HepG2 (cell line): Measurements from ENCODE around the gene GABBR2. TPM values are rescaled to one million over a fixed set of nuclear protein-coding genes. Genes with fewer than 3 reads are reported as not detected.

Experiments
- ATAC-seq: fragments of 200-7000 bp; cut with Tn5 transposase; 3 replicates; pipeline ENCODE4 v1.9.1; 2020; ENCODE audit warnings: mild to moderate bottlenecking, moderate library complexity
- BruUV-seq: library from RNA; stranded (reverse); fragments of 400-500 nt; replicated peaks from 2 replicates; lab custom pipeline; 2021; lab: Mats Ljungman, UMichigan
- CTCF ChIA-PET: fragments of 300-600 bp; formaldehyde crosslinking; extraction: SDS; loops from one replicate; lab custom pipeline; 2021; ENCODE audit warnings: low total read pairs, inconsistent platforms, low intra/inter-chr PET ratio; lab: Yijun Ruan, JAX
- POLR2A ChIA-PET: fragments of 350-600 bp; sonication (Branson Sonifier 250); formaldehyde crosslinking; loops from one replicate; lab custom pipeline; 2020; ENCODE audit warnings: antibody characterized with exemption, inconsistent platforms; lab: Yijun Ruan, JAX
- DNase-seq: peaks from one replicate; pipeline ENCODE4 v3.0.0-alpha.2; 2015; ENCODE audit warnings: low spot score
- FAIRE-seq: peaks from 3 replicates; lab custom pipeline; 2011; peaks lifted over from hg19 to GRCh38; lab: Jason Lieb, UNC
- H2AFZ ChIP-seq: one replicate; pipeline ENCODE4 v1.6.1; 2011; ENCODE audit warnings: low read length, inconsistent platforms
- H3K27ac ChIP-seq: fragments of 300-600 bp; 3 replicates; pipeline ENCODE4 v1.8.0; 2011; ENCODE audit warnings: mixed run types, mild to moderate bottlenecking, mixed read lengths, low read length, inconsistent platforms; ENCODE audit not compliant: insufficient read depth; ENCODE audit errors: extremely low read length
- H3K27me3 ChIP-seq, 2 experiments: fragments of 200-600 bp in 1 of 2; 2 replicates in 1 of 2; 3 replicates in 1 of 2; pipeline versions ENCODE4 v1.6.0 to v1.8.0; 2011; ENCODE audit warnings: low read length in 2 of 2, mild to moderate bottlenecking in 2 of 2, moderate library complexity in 2 of 2, inconsistent platforms in 1 of 2; ENCODE audit not compliant: insufficient read depth in 2 of 2, control insufficient read depth in 1 of 2
- H3K36me3 ChIP-seq, 2 experiments: fragments of 200-600 bp in 1 of 2; replicated peaks in 1 of 2; 2 replicates in 1 of 2; 3 replicates in 1 of 2; pipeline versions ENCODE4 v1.5.1 to v1.8.0; 2011; ENCODE audit warnings: low read length in 2 of 2, inconsistent platforms in 1 of 2; ENCODE audit not compliant: insufficient read depth in 2 of 2, control insufficient read depth in 1 of 2
- H3K4me1 ChIP-seq: 2 replicates; pipeline ENCODE4 v1.5.1; 2012; ENCODE audit warnings: low read length, inconsistent platforms; ENCODE audit not compliant: insufficient read depth
- H3K4me2 ChIP-seq: 2 replicates; pipeline ENCODE4 v1.6.0; 2011; ENCODE audit warnings: low read depth, low read length, inconsistent platforms
- H3K4me3 ChIP-seq, 3 experiments: fragments of 200-600 bp in 1 of 3; sonication (generic), shearing (Covaris generic) in 1 of 3; replicated peaks in 1 of 3; 2 replicates each; pipeline ENCODE4 v1.5.1; 2011 to 2016; ENCODE audit warnings: low read length in 3 of 3, inconsistent platforms in 2 of 3, low read depth in 2 of 3, mild to moderate bottlenecking in 2 of 3, control low read depth in 1 of 3, mixed read lengths in 1 of 3; ENCODE audit not compliant: insufficient read depth in 1 of 3
- H3K79me2 ChIP-seq: one replicate; pipeline ENCODE4 v1.6.1; 2011; ENCODE audit warnings: low read length, inconsistent platforms; ENCODE audit not compliant: insufficient read depth
- H3K9ac ChIP-seq: 2 replicates; pipeline ENCODE4 v1.6.0; 2011; ENCODE audit warnings: mild to moderate bottlenecking, low read depth, low read length, inconsistent platforms; ENCODE audit not compliant: insufficient read depth
- H3K9me3 ChIP-seq: 2 replicates; pipeline ENCODE4 v1.5.1; 2012; ENCODE audit warnings: mild to moderate bottlenecking, low read length
- H4K20me1 ChIP-seq: 2 replicates; pipeline ENCODE4 v1.6.0; 2011; ENCODE audit warnings: inconsistent platforms, mild to moderate bottlenecking, low read length, moderate library complexity; ENCODE audit not compliant: insufficient read depth
- FOXK2 ChIP-seq: fragments of 450-650 bp; IDR thresholded peaks from 2 replicates; pipeline ENCODE4 v1.6.1; 2016
- HES4 ChIP-seq: sonication (generic); formaldehyde crosslinking; IDR thresholded peaks from 2 replicates; pipeline ENCODE4 v1.9.0; 2021; ENCODE audit warnings: mild to moderate bottlenecking, missing genetic modification reagents, borderline replicate concordance
- MBNL3 ChIP-seq: fragments of 250-450 bp; sonication (Bioruptor Pico); conservative IDR thresholded peaks from 2 replicates; pipeline ENCODE4 v1.8.0; 2022; ENCODE audit warnings: mild to moderate bottlenecking, inconsistent platforms
- NONO ChIP-seq, 2 experiments: fragments of 450-650 bp in 1 of 2; sonication (generic) in 1 of 2; formaldehyde crosslinking in 1 of 2; IDR thresholded peaks in 1 of 2; conservative IDR thresholded peaks in 1 of 2; 2 replicates each; pipeline versions ENCODE4 v1.6.1 to v1.8.0; 2017 to 2022; ENCODE audit warnings: mild to moderate bottlenecking in 1 of 2, missing genetic modification reagents in 1 of 2, moderate library complexity in 1 of 2
- PAF1 ChIP-seq: IDR thresholded peaks from 2 replicates; pipeline ENCODE4 v1.6.1; 2016; ENCODE audit warnings: missing genetic modification reagents, missing compliant biosample characterization
- SAP130 ChIP-seq: IDR thresholded peaks from 2 replicates; pipeline ENCODE4 v1.6.1; 2016; ENCODE audit warnings: low read depth
- TEAD2 ChIP-seq: sonication (generic); formaldehyde crosslinking; IDR thresholded peaks from 2 replicates; pipeline ENCODE4 v1.9.0; 2021; ENCODE audit warnings: missing genetic modification reagents
- ZNF207 ChIP-seq: fragments of 450-650 bp; IDR thresholded peaks from 2 replicates; pipeline ENCODE4 v1.6.1; 2016; ENCODE audit warnings: antibody characterized with exemption, borderline replicate concordance
- ZNF614 ChIP-seq: IDR thresholded peaks from 2 replicates; pipeline ENCODE4 v1.6.1; 2018; ENCODE audit warnings: missing biosample characterization, missing genetic modification reagents, inconsistent platforms, borderline replicate concordance
- WGBS: methylation state at CpG from one replicate; pipeline ENCODE4 v1.1.6; 2017; ENCODE audit warnings: low lambda C conversion rate; 5-methylcytosine and 5-hydroxymethylcytosine counted together
- in situ Hi-C: cut with HindIII; loops from 2 replicates; pipeline ENCODE4 v1.10.0; 2017; ENCODE audit warnings: low pct_unique_long_range_greater_than_20kb; ENCODE audit not compliant: extremely low pct_ligation_motif_present
- intact Hi-C: fragments of 100-400 bp; cut with micrococcal nuclease; formaldehyde crosslinking; loops from one replicate; pipeline ENCODE4 v1.10.0; 2022; ENCODE audit not compliant: unreplicated experiment
- polyA plus RNA-seq, 8 experiments: library from polyadenylated mRNA; depleted of rRNA in 3 of 8; stranded (reverse) in 7 of 8; unstranded in 1 of 8; fragments of >200 nt; fragmentation: Illumina TruSeq in 4 of 8; extraction: Trizol in 4 of 8; gene quantifications; 2 replicates each; pipeline versions ENCODE4 v1.2.1 to v1.2.3, GENCODE V29; 2011 to 2016; ENCODE audit warnings: low read depth in 4 of 8, missing spikeins in 1 of 8, mixed read lengths in 1 of 8; ENCODE audit not compliant: insufficient read depth in 1 of 8
- total RNA-seq, 5 experiments: library from RNA; depleted of rRNA; stranded (reverse); fragments of >200 nt; fragmentation: Illumina TruSeq; extraction: Trizol; gene quantifications; 2 replicates each; pipeline ENCODE4 v1.2.3, GENCODE V29; 2016; ENCODE audit warnings: low read depth in 1 of 5
- TF ChIP-seq, protein P1 (sequence below), 2 experiments: fragments of 450-650 bp in 1 of 2; sonication (generic) in 1 of 2; formaldehyde crosslinking; IDR thresholded peaks; 2 replicates each; pipeline versions ENCODE4 v1.5.0 to v1.8.0; 2020 to 2022; ENCODE audit warnings: mild to moderate bottlenecking in 1 of 2, missing genetic modification reagents in 1 of 2
- TF ChIP-seq, protein P2 (sequence below): sonication (generic); formaldehyde crosslinking; IDR thresholded peaks from 2 replicates; pipeline ENCODE4 v1.5.0; 2020; ENCODE audit warnings: missing genetic modification reagents
- TF ChIP-seq, protein P3 (sequence below): sonication (generic); formaldehyde crosslinking; IDR thresholded peaks from 2 replicates; pipeline ENCODE4 v1.4.0; 2020; ENCODE audit warnings: missing genetic modification reagents, borderline replicate concordance
- TF ChIP-seq, protein P4 (sequence below): IDR thresholded peaks from 2 replicates; pipeline ENCODE4 v1.6.1; 2012; ENCODE audit warnings: low read length, improper control_type of control experiment
- TF ChIP-seq, protein P5 (sequence below): sonication (generic); formaldehyde crosslinking; conservative IDR thresholded peaks from 2 replicates; pipeline ENCODE4 v1.5.0; 2020; ENCODE audit warnings: missing genetic modification reagents

Gene GABBR2
- total and polyA plus RNA-seq, 2 of the 13 experiments (the other 11 are each of a cell fraction or from before 2014, with no cell fraction given), result 0.02 TPM; not detected in 1

DNA sequence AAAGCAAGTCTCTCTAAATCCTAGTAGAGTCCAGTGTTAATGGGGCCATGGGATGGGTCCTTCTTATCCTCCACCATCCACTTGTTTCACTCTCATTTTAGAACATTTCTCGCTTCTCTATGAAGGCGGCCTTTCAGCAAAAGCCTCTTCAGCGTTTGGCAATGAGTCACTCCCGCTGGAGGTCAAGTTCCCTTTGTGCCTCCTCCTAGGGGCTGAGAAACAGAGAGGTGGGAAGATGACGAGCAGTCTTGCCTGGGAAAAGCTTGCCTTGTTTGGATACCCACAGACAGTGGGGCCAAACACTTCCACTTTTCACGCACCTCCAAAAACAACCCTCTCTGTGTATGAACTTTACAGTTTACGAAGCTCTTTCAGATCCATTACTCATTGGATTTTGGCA lies 168.8 kb downstream of the GABBR2 start:
- CTCF ChIA-PET, result no interaction called here
- in situ Hi-C loops, result no loop called here
- H3K9me3 ChIP-seq, result no peaks in the 10 kb centered on the region
- ATAC-seq (no peak), DNase-seq (no peak), FAIRE-seq (no peak)
- no TSS peak for BruUV-seq
- POLR2A ChIA-PET, result no interaction called here
- no peak overlapping the region for H3K27ac ChIP-seq
- no peaks in the 10 kb centered on the region for H3K36me3 ChIP-seq
- intact Hi-C loops, result no loop called here
- no peak overlapping the region for H3K4me2 ChIP-seq
- H3K79me2 ChIP-seq, result no peaks in the 10 kb centered on the region
- H2AFZ ChIP-seq, result no peak overlapping the region
- no peak overlapping the region for H3K4me3 ChIP-seq
- H4K20me1 ChIP-seq, result 0 out of 2 replicates have a peak, but pooled peaks cover 2% of the 10 kb centered on the region
- H3K9ac ChIP-seq, result no peak overlapping the region
- 44% methylated on average over 7 of the region's 7 CpGs for WGBS
- no peaks in the 10 kb centered on the region for H3K4me1 ChIP-seq
- no peaks in the 10 kb centered on the region for H3K27me3 ChIP-seq
- TF ChIP-seq NONO (IDR thresholded peaks at IDR 0.05) (no peak), NONO (CRISPR knock-in tag; conservative IDR thresholded peaks at IDR 0.05) (no peak), ZNF207 (no peak), TEAD2 (CRISPR knock-in tag) (no peak), ZNF614 (CRISPR knock-in tag) (no peak), FOXK2 (no peak), MBNL3 (CRISPR knock-in tag) (no peak), HES4 (CRISPR knock-in tag) (no peak), SAP130 (CRISPR knock-in tag) (no peak), PAF1 (CRISPR knock-in tag) (no peak)
- TF ChIP-seq, protein P1, sequence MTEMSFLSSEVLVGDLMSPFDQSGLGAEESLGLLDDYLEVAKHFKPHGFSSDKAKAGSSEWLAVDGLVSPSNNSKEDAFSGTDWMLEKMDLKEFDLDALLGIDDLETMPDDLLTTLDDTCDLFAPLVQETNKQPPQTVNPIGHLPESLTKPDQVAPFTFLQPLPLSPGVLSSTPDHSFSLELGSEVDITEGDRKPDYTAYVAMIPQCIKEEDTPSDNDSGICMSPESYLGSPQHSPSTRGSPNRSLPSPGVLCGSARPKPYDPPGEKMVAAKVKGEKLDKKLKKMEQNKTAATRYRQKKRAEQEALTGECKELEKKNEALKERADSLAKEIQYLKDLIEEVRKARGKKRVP (CRISPR knock-in tag; IDR thresholded peaks at IDR 0.05), result no peak
- TF ChIP-seq, protein P2, sequence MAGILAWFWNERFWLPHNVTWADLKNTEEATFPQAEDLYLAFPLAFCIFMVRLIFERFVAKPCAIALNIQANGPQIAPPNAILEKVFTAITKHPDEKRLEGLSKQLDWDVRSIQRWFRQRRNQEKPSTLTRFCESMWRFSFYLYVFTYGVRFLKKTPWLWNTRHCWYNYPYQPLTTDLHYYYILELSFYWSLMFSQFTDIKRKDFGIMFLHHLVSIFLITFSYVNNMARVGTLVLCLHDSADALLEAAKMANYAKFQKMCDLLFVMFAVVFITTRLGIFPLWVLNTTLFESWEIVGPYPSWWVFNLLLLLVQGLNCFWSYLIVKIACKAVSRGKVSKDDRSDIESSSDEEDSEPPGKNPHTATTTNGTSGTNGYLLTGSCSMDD, result no peak
- TF ChIP-seq, protein P3, sequence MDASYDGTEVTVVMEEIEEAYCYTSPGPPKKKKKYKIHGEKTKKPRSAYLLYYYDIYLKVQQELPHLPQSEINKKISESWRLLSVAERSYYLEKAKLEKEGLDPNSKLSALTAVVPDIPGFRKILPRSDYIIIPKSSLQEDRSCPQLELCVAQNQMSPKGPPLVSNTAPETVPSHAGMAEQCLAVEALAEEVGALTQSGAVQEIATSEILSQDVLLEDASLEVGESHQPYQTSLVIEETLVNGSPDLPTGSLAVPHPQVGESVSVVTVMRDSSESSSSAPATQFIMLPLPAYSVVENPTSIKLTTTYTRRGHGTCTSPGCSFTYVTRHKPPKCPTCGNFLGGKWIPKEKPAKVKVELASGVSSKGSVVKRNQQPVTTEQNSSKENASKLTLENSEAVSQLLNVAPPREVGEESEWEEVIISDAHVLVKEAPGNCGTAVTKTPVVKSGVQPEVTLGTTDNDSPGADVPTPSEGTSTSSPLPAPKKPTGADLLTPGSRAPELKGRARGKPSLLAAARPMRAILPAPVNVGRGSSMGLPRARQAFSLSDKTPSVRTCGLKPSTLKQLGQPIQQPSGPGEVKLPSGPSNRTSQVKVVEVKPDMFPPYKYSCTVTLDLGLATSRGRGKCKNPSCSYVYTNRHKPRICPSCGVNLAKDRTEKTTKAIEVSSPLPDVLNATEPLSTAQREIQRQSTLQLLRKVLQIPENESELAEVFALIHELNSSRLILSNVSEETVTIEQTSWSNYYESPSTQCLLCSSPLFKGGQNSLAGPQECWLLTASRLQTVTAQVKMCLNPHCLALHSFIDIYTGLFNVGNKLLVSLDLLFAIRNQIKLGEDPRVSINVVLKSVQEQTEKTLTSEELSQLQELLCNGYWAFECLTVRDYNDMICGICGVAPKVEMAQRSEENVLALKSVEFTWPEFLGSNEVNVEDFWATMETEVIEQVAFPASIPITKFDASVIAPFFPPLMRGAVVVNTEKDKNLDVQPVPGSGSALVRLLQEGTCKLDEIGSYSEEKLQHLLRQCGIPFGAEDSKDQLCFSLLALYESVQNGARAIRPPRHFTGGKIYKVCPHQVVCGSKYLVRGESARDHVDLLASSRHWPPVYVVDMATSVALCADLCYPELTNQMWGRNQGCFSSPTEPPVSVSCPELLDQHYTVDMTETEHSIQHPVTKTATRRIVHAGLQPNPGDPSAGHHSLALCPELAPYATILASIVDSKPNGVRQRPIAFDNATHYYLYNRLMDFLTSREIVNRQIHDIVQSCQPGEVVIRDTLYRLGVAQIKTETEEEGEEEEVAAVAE (CRISPR knock-in tag), result no peak
- TF ChIP-seq, protein P4, sequence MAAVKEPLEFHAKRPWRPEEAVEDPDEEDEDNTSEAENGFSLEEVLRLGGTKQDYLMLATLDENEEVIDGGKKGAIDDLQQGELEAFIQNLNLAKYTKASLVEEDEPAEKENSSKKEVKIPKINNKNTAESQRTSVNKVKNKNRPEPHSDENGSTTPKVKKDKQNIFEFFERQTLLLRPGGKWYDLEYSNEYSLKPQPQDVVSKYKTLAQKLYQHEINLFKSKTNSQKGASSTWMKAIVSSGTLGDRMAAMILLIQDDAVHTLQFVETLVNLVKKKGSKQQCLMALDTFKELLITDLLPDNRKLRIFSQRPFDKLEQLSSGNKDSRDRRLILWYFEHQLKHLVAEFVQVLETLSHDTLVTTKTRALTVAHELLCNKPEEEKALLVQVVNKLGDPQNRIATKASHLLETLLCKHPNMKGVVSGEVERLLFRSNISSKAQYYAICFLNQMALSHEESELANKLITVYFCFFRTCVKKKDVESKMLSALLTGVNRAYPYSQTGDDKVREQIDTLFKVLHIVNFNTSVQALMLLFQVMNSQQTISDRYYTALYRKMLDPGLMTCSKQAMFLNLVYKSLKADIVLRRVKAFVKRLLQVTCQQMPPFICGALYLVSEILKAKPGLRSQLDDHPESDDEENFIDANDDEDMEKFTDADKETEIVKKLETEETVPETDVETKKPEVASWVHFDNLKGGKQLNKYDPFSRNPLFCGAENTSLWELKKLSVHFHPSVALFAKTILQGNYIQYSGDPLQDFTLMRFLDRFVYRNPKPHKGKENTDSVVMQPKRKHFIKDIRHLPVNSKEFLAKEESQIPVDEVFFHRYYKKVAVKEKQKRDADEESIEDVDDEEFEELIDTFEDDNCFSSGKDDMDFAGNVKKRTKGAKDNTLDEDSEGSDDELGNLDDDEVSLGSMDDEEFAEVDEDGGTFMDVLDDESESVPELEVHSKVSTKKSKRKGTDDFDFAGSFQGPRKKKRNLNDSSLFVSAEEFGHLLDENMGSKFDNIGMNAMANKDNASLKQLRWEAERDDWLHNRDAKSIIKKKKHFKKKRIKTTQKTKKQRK, result no peak
- TF ChIP-seq, protein P5, sequence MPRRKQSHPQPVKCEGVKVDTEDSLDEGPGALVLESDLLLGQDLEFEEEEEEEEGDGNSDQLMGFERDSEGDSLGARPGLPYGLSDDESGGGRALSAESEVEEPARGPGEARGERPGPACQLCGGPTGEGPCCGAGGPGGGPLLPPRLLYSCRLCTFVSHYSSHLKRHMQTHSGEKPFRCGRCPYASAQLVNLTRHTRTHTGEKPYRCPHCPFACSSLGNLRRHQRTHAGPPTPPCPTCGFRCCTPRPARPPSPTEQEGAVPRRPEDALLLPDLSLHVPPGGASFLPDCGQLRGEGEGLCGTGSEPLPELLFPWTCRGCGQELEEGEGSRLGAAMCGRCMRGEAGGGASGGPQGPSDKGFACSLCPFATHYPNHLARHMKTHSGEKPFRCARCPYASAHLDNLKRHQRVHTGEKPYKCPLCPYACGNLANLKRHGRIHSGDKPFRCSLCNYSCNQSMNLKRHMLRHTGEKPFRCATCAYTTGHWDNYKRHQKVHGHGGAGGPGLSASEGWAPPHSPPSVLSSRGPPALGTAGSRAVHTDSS (CRISPR knock-in tag), result no peak
